Activated T-helper 1 cell treated with Interleukin-2 at 50 U/mL for 16 hours (primary cell): ENCODE measurements around the gene SLC9A9.
"Not testable (repeated sequence)": the region's sequence is repeated elsewhere in the genome, so short reads cannot be mapped to it uniquely, and the experiment has no call there.

Experiments
- DNase-seq: peaks from one replicate; pipeline ENCODE4 v3.0.0-alpha.2; 2020; ENCODE audit warnings: low read depth

Gene SLC9A9

GRCh38 chr3:143551761-143552160, 296.5 kb downstream of the SLC9A9 start:
- no peak for DNase-seq

DNA sequence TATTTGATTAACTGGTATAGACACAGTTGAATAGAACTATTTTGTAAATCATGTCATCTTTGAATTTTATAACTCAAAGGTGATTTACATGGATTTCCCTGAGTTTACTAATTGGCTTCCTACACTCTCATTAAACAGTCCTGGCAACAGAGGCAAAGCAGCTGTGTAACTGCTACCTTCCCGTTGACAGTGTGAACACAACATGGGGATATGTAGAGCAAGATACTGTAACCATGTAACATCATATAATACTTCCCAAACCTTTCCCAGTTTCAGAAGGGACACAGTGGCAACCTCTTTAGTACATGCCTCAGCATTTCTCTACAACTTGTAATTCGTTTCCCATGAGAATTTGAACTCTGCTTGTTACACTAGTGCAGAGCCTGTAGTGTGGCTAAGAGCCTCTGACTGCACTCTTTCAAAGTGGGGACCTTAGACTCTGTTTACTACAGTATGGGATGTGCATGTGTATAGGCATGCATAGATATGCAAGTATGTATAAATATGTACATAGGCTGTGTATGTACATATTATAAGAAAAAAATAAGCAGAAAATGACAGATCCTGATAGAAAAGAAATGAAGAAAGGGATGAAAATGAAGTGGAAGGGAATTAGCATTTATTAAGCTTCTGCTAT, 299.3 kb downstream of the SLC9A9 start:
- DNase-seq = no peak

DNA sequence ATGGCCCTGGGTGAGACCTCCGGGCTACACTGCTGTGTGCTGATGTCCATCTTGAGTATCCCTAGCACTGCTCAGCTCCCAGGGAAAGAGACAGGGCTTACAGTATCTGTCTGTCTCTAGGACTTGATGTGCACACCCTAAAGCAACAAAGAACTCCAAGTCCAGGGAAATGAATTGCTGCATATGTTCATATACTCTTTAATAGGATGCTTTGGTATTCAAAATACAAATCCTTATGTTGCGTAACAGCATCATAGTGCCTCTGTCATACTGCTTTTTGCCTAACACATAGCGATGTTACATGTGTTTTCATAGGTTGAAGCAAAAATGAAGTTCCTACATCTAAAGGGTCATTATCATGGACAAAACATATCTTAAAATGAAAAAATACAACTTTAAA, 299.9 kb downstream of the SLC9A9 start:
- DNase-seq = no peak

DNA sequence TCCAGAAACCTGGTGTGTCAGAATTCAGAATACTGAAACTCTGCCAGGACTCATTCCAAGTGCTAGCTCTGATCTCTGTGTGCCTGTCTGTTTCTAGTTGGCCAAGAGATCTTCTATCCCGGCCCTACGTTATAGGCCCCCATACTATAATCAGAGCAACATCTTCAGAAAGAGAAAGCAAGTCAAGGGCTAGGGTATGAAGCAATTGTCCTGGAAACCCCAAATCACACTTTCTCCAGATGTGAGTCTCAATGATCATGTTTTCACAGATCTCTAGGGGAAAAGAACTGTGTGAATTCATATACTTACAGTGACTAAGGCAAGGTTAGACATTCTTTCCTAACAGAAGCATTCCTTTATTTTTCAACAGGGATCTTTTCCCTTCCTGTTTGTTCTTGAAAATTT, 309.7 kb downstream of the SLC9A9 start:
- no peak for DNase-seq

DNA sequence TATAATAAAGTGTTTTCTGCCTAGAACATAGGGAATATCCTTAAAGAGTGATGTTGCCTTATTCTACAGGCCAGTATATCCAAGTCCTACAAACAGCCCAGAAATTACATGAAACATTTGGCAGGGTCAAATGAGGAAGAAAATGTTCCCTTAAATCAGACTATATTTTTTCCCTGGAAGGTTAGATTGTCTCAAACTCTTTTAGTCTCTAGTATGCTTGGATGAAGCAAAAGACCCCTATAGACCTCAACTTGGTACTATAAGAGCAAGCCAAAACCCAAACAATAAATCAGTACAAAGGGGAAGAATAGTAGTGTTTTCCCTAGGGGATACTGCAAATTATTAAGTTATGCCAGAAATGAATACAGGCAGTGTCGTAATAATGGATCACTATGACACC, 310.2 kb downstream of the SLC9A9 start:
- DNase-seq = no peak

GRCh38 chr3:143536817-143537535, 311.3 kb downstream of the SLC9A9 start:
- DNase-seq = no peak

DNA sequence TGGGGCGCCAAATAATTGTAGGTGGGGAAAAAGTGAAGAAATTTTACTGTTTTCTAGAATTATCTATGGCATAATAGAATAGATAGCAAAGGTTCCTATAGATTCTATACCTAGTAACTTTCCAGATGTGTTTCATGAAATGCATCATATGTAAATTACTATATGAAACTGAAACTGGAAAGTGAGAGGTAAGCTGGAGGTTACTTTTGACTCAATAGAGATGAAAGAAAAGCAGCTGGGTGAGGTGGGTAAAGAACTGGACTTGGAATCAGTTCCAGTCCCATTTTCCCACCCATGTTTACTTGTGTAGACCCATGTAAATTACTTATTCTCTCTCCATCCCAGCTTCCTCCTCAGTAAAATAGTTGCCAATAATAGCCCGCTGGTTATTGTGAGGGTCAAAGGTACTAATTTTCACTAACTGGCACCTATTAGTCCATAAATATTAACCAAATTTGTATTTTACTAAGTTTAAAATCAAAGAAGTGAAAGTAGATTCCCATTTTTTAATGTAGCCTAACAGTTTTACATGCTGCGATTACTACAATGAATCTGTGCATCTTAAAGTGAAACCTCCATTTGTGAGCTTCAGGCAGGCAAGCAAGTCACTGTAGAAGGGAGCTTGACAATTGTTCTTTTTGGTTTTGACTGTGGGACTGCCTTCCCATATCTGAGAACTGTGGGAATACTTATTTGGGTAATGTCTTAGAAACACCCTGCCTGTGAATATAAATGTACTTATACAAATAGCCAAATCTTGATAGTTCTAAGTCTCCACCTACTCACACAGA, 312.1 kb downstream of the SLC9A9 start:
- no peak for DNase-seq

DNA sequence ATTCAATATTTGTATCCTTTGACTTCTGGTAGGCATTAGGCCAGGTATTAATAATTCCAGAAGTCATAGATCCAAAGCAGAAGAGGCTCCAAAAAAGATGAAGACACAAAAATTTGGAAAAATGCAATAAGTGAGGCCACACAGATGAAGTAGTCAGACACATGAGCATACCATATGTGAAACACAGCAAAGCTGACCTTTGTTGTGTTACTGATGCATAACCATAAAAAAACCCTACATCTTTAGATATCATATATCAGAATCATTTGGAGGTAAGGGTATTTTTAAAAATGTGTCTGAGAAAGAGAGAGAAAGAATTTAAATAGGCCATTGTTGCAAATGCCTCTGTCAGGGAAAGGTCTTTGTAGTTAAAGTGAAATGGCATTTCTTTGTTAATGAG, 314.9 kb downstream of the SLC9A9 start:
- no peak for DNase-seq

GRCh38 chr3:143532091-143532490, 316.2 kb downstream of the SLC9A9 start:
- no peak for DNase-seq

DNA sequence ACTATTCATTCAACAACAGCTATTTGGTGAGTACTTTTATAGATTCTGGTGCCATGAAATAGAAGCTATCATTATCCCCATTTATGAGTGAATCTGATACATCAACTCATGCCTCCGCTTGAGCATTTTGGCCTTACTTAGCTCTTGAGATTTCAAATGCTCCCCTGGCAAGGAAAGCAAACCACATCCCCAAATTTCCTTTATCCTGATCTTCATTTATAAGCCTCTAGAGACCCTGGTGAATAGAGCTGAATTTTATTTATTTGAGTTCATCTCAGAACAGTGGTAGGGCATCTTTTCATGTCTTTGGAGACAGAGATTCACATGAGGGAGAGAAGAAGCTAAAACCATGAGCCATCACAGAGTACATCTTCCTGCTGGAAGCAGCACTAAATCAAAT, 317.2 kb downstream of the SLC9A9 start:
- no peak for DNase-seq

DNA sequence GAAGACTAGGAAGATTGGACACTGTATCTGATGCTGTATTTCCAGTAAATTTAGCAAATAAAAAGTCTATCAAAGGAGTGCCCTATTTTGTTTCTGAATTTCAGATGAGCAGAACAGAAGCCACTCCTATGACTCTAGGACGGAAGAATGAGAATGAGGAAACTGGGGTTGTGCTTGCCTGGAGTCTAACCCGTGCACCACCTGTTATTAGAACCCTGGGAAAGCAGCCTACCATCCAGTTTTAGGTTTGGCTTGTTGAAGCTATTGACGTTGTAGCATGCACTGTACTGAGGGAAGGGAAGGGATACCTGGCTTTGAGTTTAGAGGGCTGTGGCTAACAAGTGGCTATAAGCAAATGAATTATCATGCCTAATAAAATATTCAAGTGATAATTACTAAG, 318.5 kb downstream of the SLC9A9 start:
- no peak for DNase-seq

GRCh38 chr3:143529018-143529478, 319.2 kb downstream of the SLC9A9 start:
- no peak for DNase-seq

DNA sequence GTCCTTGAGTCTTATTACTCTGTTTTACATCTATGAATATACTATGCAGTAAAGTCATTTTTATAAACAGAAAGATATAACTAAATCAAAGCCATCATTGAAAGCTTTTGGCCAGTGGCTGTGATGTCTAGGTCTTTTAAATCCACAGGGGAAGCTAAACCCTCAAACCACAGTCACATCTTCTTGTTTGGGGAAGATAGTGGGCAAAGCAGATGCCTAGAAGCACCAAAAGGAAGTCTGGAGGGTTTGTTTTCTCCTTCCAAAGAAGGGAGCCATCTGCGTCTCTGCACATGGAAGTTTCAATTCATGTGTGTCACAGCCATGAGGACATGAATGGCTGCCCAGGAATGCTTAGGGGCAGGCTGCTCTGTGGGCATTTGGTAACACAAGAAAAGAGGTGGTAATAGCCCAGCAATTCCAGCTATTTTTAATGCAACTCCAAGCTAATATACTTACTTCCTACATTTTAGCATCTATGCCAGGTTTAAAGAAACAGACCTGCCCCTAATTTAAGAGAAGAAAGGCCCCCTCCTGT, 322.2 kb downstream of the SLC9A9 start:
- no peak for DNase-seq

GRCh38 chr3:143525408-143525807, 322.9 kb downstream of the SLC9A9 start:
- no peak for DNase-seq

GRCh38 chr3:143521803-143522202, 326.5 kb downstream of the SLC9A9 start:
- no peak for DNase-seq

DNA sequence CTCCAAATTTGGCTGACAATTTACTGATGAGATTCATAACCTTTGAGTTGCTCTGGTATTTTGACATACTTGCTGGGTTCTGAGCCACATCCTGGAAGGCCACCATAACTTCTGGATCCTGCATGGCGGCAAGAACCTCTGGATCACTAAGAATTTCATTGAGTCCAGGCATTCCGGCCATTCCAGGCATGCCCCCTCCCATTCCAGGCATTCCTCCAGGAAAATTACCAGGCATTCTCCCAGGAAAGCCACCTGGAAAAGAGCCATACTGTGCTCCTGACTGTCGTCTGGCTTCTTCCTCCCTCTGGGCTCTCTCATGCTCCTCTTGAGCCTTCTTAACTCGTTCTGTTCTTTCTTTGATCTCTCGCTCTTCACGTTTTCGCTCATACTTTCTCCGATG, 331.1 kb downstream of the SLC9A9 start:
- DNase-seq = not testable (repeated sequence)

GRCh38 chr3:143514874-143515273, 333.4 kb downstream of the SLC9A9 start:
- DNase-seq = no peak

DNA sequence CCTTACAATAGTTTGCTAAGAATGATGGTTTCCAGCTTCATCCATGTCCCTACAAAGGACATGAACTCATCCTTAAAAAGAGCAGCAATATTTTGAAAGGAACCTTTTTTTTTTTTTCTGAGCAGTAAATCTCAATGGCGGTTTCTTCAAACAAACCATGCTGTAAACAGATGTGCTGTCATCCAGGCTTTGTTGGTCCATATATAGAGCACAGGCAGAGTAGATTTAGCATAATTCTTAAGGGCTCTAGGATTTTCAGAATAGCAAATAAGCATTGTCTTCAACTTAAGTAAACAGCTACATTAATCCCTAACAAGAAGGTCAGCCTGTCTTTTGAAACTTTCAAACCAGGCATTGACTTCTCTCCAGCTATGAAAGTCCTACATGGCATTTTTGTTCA, 334.2 kb downstream of the SLC9A9 start:
- no peak for DNase-seq

- DNase-seq = no peak
Observed at GRCh38 chr3:143511174-143511879, 336.9 kb downstream of the SLC9A9 start.

DNA sequence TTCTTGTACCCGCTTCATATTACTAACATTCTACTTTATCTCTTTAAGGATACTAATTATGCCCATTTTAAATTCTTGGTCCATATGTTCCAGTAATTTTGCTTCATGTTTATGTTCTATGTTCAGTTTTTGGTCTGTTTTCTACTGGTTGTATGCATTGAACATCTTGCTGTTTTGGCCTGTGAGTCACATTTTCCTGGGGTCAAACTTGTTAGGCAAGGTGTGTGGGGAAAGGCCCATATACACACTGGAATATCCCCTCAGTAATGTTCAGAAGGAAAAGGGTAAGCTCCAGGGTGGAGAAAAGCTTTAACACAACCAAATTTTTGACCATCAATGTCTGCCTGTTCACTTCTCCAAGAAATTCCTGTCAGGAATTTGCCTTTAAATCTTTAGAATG, 337.7 kb downstream of the SLC9A9 start:
- no peak for DNase-seq

- DNase-seq = no peak
Observed at GRCh38 chr3:143507735-143508580, 340.3 kb downstream of the SLC9A9 start.
